H9 (cell line): ENCODE results near the gene KIF24. TPM values are rescaled to one million over a fixed set of nuclear protein-coding genes. Genes with fewer than 3 reads are reported as not detected.

Experiments
- DNase-seq: peaks from one replicate; pipeline ENCODE4 v3.0.0-alpha.2; 2017
- H2AFZ ChIP-seq: one replicate; pipeline ENCODE4 v1.6.1; 2013; ENCODE audit warnings: mild to moderate bottlenecking, low read length, control low read depth, moderate library complexity
- H2AK5ac ChIP-seq: 2 replicates; pipeline ENCODE4 v1.6.1; 2013; ENCODE audit warnings: low read length, control low read depth, mixed read lengths; ENCODE audit not compliant: insufficient read length
- H2BK120ac ChIP-seq: one replicate; pipeline ENCODE4 v1.6.1; 2013; ENCODE audit warnings: low read depth, mild to moderate bottlenecking, low read length, control low read depth, inconsistent platforms; ENCODE audit not compliant: poor library complexity, severe bottlenecking
- H2BK12ac ChIP-seq: 2 replicates; pipeline ENCODE4 v1.6.1; 2013; ENCODE audit warnings: low read length, control low read depth, mixed read lengths, low read depth; ENCODE audit not compliant: insufficient read length
- H2BK15ac ChIP-seq: 2 replicates; pipeline ENCODE4 v1.6.1; 2013; ENCODE audit warnings: low read depth, low read length, control low read depth
- H2BK20ac ChIP-seq: one replicate; pipeline ENCODE4 v1.6.1; 2013; ENCODE audit warnings: low read depth, mild to moderate bottlenecking, low read length, control low read depth, inconsistent platforms; ENCODE audit not compliant: poor library complexity, severe bottlenecking
- H2BK5ac ChIP-seq: 2 replicates; pipeline ENCODE4 v1.6.1; 2013; ENCODE audit warnings: low read length, control low read depth, mixed read lengths; ENCODE audit not compliant: insufficient read length
- H3K14ac ChIP-seq: 2 replicates; pipeline ENCODE4 v1.6.1; 2013; ENCODE audit warnings: low read length, control low read depth; ENCODE audit not compliant: insufficient read depth
- H3K18ac ChIP-seq: 2 replicates; pipeline ENCODE4 v1.6.1; 2013; ENCODE audit warnings: low read depth, mild to moderate bottlenecking, mixed read lengths, low read length, control low read depth; ENCODE audit not compliant: insufficient read length
- H3K23ac ChIP-seq: 2 replicates; pipeline ENCODE4 v1.6.1; 2013; ENCODE audit warnings: low read length, control low read depth, mixed read lengths, low read depth; ENCODE audit not compliant: insufficient read length
- H3K23me2 ChIP-seq: 2 replicates; pipeline ENCODE4 v1.6.1; 2013; ENCODE audit warnings: low read depth, mild to moderate bottlenecking, mixed read lengths, low read length, control low read depth; ENCODE audit not compliant: insufficient read length, poor library complexity, severe bottlenecking
- H3K27ac ChIP-seq: 2 replicates; pipeline ENCODE4 v1.5.1; 2013; ENCODE audit warnings: low read length, control low read depth, mixed read lengths, low read depth; ENCODE audit not compliant: insufficient read length
- H3K27me3 ChIP-seq: 2 replicates; pipeline ENCODE4 v1.6.1; 2013; ENCODE audit warnings: low read length, control low read depth, inconsistent platforms; ENCODE audit not compliant: insufficient read depth
- H3K4ac ChIP-seq: 2 replicates; pipeline ENCODE4 v1.6.1; 2013; ENCODE audit warnings: low read depth, mild to moderate bottlenecking, control low read depth, inconsistent platforms, low read length, moderate library complexity
- H3K4me1 ChIP-seq: 2 replicates; pipeline ENCODE4 v1.6.1; 2013; ENCODE audit warnings: low read length, control low read depth, inconsistent platforms; ENCODE audit not compliant: insufficient read depth
- H3K4me2 ChIP-seq: 2 replicates; pipeline ENCODE4 v1.6.1; 2013; ENCODE audit warnings: low read length, control low read depth, mixed read lengths; ENCODE audit not compliant: insufficient read length, insufficient read depth
- H3K56ac ChIP-seq: 2 replicates; pipeline ENCODE4 v1.6.1; 2013; ENCODE audit warnings: low read depth, mild to moderate bottlenecking, mixed read lengths, low read length, control low read depth; ENCODE audit not compliant: insufficient read length
- H3K79me1 ChIP-seq: 2 replicates; pipeline ENCODE4 v1.6.1; 2013; ENCODE audit warnings: low read depth, mild to moderate bottlenecking, moderate library complexity, low read length, control low read depth, inconsistent platforms; ENCODE audit not compliant: insufficient read depth, poor library complexity, severe bottlenecking
- H3K79me2 ChIP-seq: 2 replicates; pipeline ENCODE4 v1.6.1; 2013; ENCODE audit warnings: low read length, control low read depth, inconsistent platforms; ENCODE audit not compliant: insufficient read depth
- H3K9ac ChIP-seq: 2 replicates; pipeline ENCODE4 v1.6.1; 2013; ENCODE audit warnings: low read length, control low read depth, mixed read lengths; ENCODE audit not compliant: insufficient read length; ENCODE audit errors: extremely low read depth
- H3K9me3 ChIP-seq: one replicate; pipeline ENCODE4 v1.6.1; 2013; ENCODE audit warnings: low read depth, low read length, inconsistent platforms; ENCODE audit not compliant: control insufficient read depth
- H3T11ph ChIP-seq: one replicate; pipeline ENCODE4 v1.6.1; 2013; ENCODE audit warnings: mild to moderate bottlenecking, low read length, control low read depth, inconsistent platforms
- H4K20me1 ChIP-seq: one replicate; pipeline ENCODE4 v1.6.1; 2013; ENCODE audit not compliant: control insufficient read depth, insufficient read length, insufficient read depth
- H4K5ac ChIP-seq: 2 replicates; pipeline ENCODE4 v1.6.1; 2013; ENCODE audit warnings: low read depth, mild to moderate bottlenecking, mixed read lengths, low read length, control low read depth; ENCODE audit not compliant: insufficient read length
- H4K8ac ChIP-seq: replicated peaks from 2 replicates; pipeline ENCODE4 v1.6.1; 2013; ENCODE audit warnings: low read length, control low read depth, mixed read lengths, low read depth; ENCODE audit not compliant: insufficient read length
- H4K91ac ChIP-seq: 2 replicates; pipeline ENCODE4 v1.6.1; 2013; ENCODE audit warnings: low read depth, mild to moderate bottlenecking, moderate library complexity, mixed read lengths, low read length, control low read depth; ENCODE audit not compliant: insufficient read length
- H3K27ac Mint-ChIP-seq, 3 experiments: 2 replicates in 2 of 3; 3 replicates in 1 of 3; pipeline ENCODE4 v1.8.0; 2020 to 2021; ENCODE audit warnings: mixed read lengths in 3 of 3, mild to moderate bottlenecking in 1 of 3, moderate library complexity in 1 of 3
- H3K27me3 Mint-ChIP-seq: 2 replicates; pipeline ENCODE4 v1.8.0; 2021; ENCODE audit warnings: low read depth, mild to moderate bottlenecking, moderate library complexity, mixed read lengths
- H3K36me3 Mint-ChIP-seq, 3 experiments: 2 replicates in 2 of 3; 3 replicates in 1 of 3; pipeline ENCODE4 v1.8.0; 2020 to 2021; ENCODE audit warnings: low read depth in 3 of 3, mixed read lengths in 3 of 3; ENCODE audit not compliant: insufficient read depth in 1 of 3
- H3K4me1 Mint-ChIP-seq, 2 experiments: 2 replicates each; pipeline ENCODE4 v1.8.0; 2020; ENCODE audit warnings: mixed read lengths in 2 of 2
- H3K4me3 Mint-ChIP-seq, 2 experiments: 2 replicates in 1 of 2; 3 replicates in 1 of 2; pipeline ENCODE4 v1.8.0; 2020 to 2021; ENCODE audit warnings: mild to moderate bottlenecking in 2 of 2, mixed read lengths in 2 of 2, moderate library complexity in 1 of 2
- H3K9me3 Mint-ChIP-seq, 2 experiments: 2 replicates in 1 of 2; 3 replicates in 1 of 2; pipeline ENCODE4 v1.8.0; 2020; ENCODE audit warnings: mild to moderate bottlenecking in 2 of 2, mixed read lengths in 2 of 2, moderate library complexity in 1 of 2
- CTCF ChIP-seq: fragments of 200-600 bp; sonication (generic); conservative IDR thresholded peaks from 3 replicates; pipeline ENCODE4 v1.8.0; 2021; ENCODE audit warnings: antibody characterized with exemption, mild to moderate bottlenecking
- WGBS: extraction: QIAGEN DNeasy Blood & Tissue Kit; methylation state at CpG from one replicate; pipeline ENCODE4 v1.1.7; 2013; ENCODE audit warnings: missing lambda C conversion rate, low lambda C conversion rate, mixed read lengths; ENCODE audit not compliant: insufficient read length; ENCODE audit errors: extremely low coverage; 5-methylcytosine and 5-hydroxymethylcytosine counted together
- total RNA-seq: library from RNA; stranded (reverse); gene quantifications from 2 replicates; pipeline ENCODE4 v1.2.1, GENCODE V29; 2021

KIF24 gene
- total RNA-seq, 1 experiment from 2014 or later = 4.0 TPM

- TF ChIP-seq CTCF = no peak
- WGBS = no CpG with 5 or more reads among the region's 1 CpG
- H3K9me3 ChIP-seq = no peaks in the 10 kb centered on the region
- Mint-ChIP-seq H3K27me3 (no peaks in the 10 kb centered on the region), H3K9me3 (no peaks in the 10 kb centered on the region), H3K36me3 (peaks cover 1 to 43% (median 32%) of the 10 kb centered on the region in 3 experiments; a peak in 6 of 7 replicates), H3K4me3 (no peak overlapping the region), H3K27ac (peak overlapping the region; percentile 12 to 68 (median 52); a peak in 3 of 7 replicates), H3K4me1 (peaks cover 15 to 20% of the 10 kb centered on the region in 2 experiments)
- H3K79me2 ChIP-seq = no peaks in the 10 kb centered on the region
- H4K5ac ChIP-seq = no peak overlapping the region
- no peaks in the 10 kb centered on the region for H4K20me1 ChIP-seq
- H3K4me1 ChIP-seq = no peaks in the 10 kb centered on the region
- H3K79me1 ChIP-seq = no peaks in the 10 kb centered on the region
- no peak overlapping the region for H3K14ac ChIP-seq
- no peak overlapping the region for H2BK5ac ChIP-seq
- no peak overlapping the region for H3K27ac ChIP-seq
- no peak for DNase-seq
- no peak overlapping the region for H3K18ac ChIP-seq
- no peak overlapping the region for H3T11ph ChIP-seq
- H2BK20ac ChIP-seq = no peak overlapping the region
- no peak overlapping the region for H3K9ac ChIP-seq
- no peaks in the 10 kb centered on the region; the same call in 1 of the 2 replicates for H3K27me3 ChIP-seq
- no peaks in the 10 kb centered on the region for H3K23me2 ChIP-seq
- no peak overlapping the region for H2BK120ac ChIP-seq
- H4K91ac ChIP-seq = no peak overlapping the region
- H2BK12ac ChIP-seq = no peak overlapping the region
- H3K23ac ChIP-seq = no peak overlapping the region
- H2BK15ac ChIP-seq = no peak overlapping the region
- H3K4me2 ChIP-seq = no peak overlapping the region
- H2AK5ac ChIP-seq = no peak overlapping the region
- H3K4ac ChIP-seq = no peak overlapping the region
- H2AFZ ChIP-seq = no peak overlapping the region
- no peak overlapping the region for H4K8ac ChIP-seq
- H3K56ac ChIP-seq = no peak overlapping the region
Observed at GRCh38 chr9:34343605-34344004, 14.5 kb upstream of the KIF24 start.
